Activated CD4-positive, CD25-positive, alpha-beta regulatory T cell treated with anti-CD3 and anti-CD28 coated beads, Interleukin-2, amount 50 U/mL, for 16 hours (primary cell): ENCODE measurements around the gene NECAB2.

Experiments
- DNase-seq: peaks from one replicate; pipeline ENCODE4 v3.0.0-alpha.2; 2020; ENCODE audit warnings: low read depth, low spot score

NECAB2 gene

GRCh38 chr16:84024854-84025253, 56.8 kb downstream of the NECAB2 start:
- no peak for DNase-seq

GRCh38 chr16:84026606-84027005, 58.6 kb downstream of the NECAB2 start:
- DNase-seq, result no peak

- no peak for DNase-seq
Measured at GRCh38 chr16:84027625-84028024, 59.6 kb downstream of the NECAB2 start.

GRCh38 chr16:84029297-84030047, 61.4 kb downstream of the NECAB2 start:
- no peak for DNase-seq

GRCh38 chr16:84031556-84031955, 63.5 kb downstream of the NECAB2 start:
- DNase-seq, result no peak

- no peak for DNase-seq
Measured at GRCh38 chr16:84032458-84033178, 64.6 kb downstream of the NECAB2 start.

- DNase-seq, result no peak
Measured at GRCh38 chr16:84033251-84034195, 65.5 kb downstream of the NECAB2 start.

GRCh38 chr16:84034516-84034915, 66.5 kb downstream of the NECAB2 start:
- no peak for DNase-seq

GRCh38 chr16:84036131-84036530, 68.1 kb downstream of the NECAB2 start:
- no peak for DNase-seq

GRCh38 chr16:84036982-84037425, 69.0 kb downstream of the NECAB2 start:
- no peak for DNase-seq

- DNase-seq, result no peak
Measured at GRCh38 chr16:84038469-84038868, 70.4 kb downstream of the NECAB2 start.

- DNase-seq, result no peak
Measured at GRCh38 chr16:84039696-84040095, 71.7 kb downstream of the NECAB2 start.

GRCh38 chr16:84040226-84040822, 72.3 kb downstream of the NECAB2 start:
- DNase-seq, result no peak

GRCh38 chr16:84040823-84041820, 73.1 kb downstream of the NECAB2 start:
- no peak for DNase-seq

GRCh38 chr16:84041881-84042280, 73.8 kb downstream of the NECAB2 start:
- no peak for DNase-seq

- no peak for DNase-seq
Measured at GRCh38 chr16:84042308-84042878, 74.3 kb downstream of the NECAB2 start, which contains the start of gene SLC38A8. TSS of gene SLC38A8 (minus strand) at chr16:84042795. CDS start at chr16:84042157, 638 bp downstream.

- DNase-seq, result no peak
Measured at GRCh38 chr16:84042879-84043485, 74.9 kb downstream of the NECAB2 start.

GRCh38 chr16:84043486-84044117, 75.6 kb downstream of the NECAB2 start:
- DNase-seq, result no peak

- DNase-seq, result no peak
Measured at GRCh38 chr16:84044118-84044488, 76.1 kb downstream of the NECAB2 start.
